Prostate gland (tissue), 2 donors: ENCODE measurements around the gene FOXP1. TPM values are rescaled to one million over a fixed set of nuclear protein-coding genes. Genes with fewer than 3 reads are reported as not detected.

Experiments used
- DNase-seq: peaks from one replicate; pipeline ENCODE4 v3.0.0-alpha.2; 2019; ENCODE audit warnings: low spot score
- H3K27ac ChIP-seq, 2 donors: fragments of 200-600 bp; sonication (generic); 2 replicates each; pipeline ENCODE4 v1.5.1; 2017 to 2019
- H3K27me3 ChIP-seq: fragments of 200-600 bp; sonication (generic); replicated peaks from 2 replicates; pipeline ENCODE4 v1.5.1; 2019; ENCODE audit not compliant: insufficient read depth
- H3K36me3 ChIP-seq, 2 donors: fragments of 200-600 bp; sonication (generic); 1 replicate in 1 of 2; 2 replicates in 1 of 2; pipeline versions ENCODE4 v1.5.1 to v1.8.1; 2017 to 2019
- H3K4me1 ChIP-seq: fragments of 200-600 bp; sonication (generic); replicated peaks from 2 replicates; pipeline ENCODE4 v1.5.1; 2019
- H3K4me3 ChIP-seq, 2 donors: fragments of 200-600 bp; sonication (generic); 2 replicates each; pipeline ENCODE4 v1.5.1; 2017 to 2019
- H3K9me3 ChIP-seq: fragments of 200-600 bp; sonication (generic); 2 replicates; pipeline ENCODE4 v1.5.1; 2017
- CTCF ChIP-seq, 4 experiments: fragments of 200-600 bp in 2 of 4; fragments of 450-650 bp in 2 of 4; sonication (generic) in 2 of 4; IDR thresholded peaks; 1 replicate in 3 of 4; 2 replicates in 1 of 4; pipeline ENCODE4 v1.5.1; 2016 to 2019; ENCODE audit warnings: antibody characterized with exemption in 4 of 4, mild to moderate bottlenecking in 2 of 4, moderate library complexity in 2 of 4
- POLR2A ChIP-seq: fragments of 450-650 bp; IDR thresholded peaks from one replicate; pipeline ENCODE4 v1.6.1; 2016; ENCODE audit warnings: antibody characterized with exemption, mild to moderate bottlenecking
- POLR2AphosphoS5 ChIP-seq: sonication (generic); formaldehyde crosslinking; IDR thresholded peaks from one replicate; pipeline ENCODE4 v1.6.1; 2017; ENCODE audit warnings: antibody characterized with exemption
- WGBS: methylation state at CpG from one replicate; pipeline ENCODE4 v1.1.5; 2018; 5-methylcytosine and 5-hydroxymethylcytosine counted together
- intact Hi-C: fragments of 100-400 bp; cut with DNase I; formaldehyde crosslinking; loops from one replicate; pipeline ENCODE4 v1.14.2; 2022
- total RNA-seq, 2 donors: library from RNA; depleted of rRNA; stranded (reverse); fragments of >200 nt; gene quantifications; one replicate each; pipeline ENCODE4 v1.1.0, GENCODE V29; 2016

The FOXP1 gene
- total RNA-seq, 2 donors from 2014 or later = 133 to 156 TPM

GRCh38 chr3:71211083-71211482 is 372.4 kb downstream of the FOXP1 start:
- no peak for DNase-seq
- H3K9me3 ChIP-seq = no peaks in the 10 kb centered on the region
- no peaks in the 10 kb centered on the region for H3K27me3 ChIP-seq
- H3K4me1 ChIP-seq = peaks cover 3% of the 10 kb centered on the region
- H3K4me3 ChIP-seq = no peak overlapping the region
- peak overlapping the region; percentile 56 to 67 for H3K27ac ChIP-seq
- WGBS = 89% methylated on average over 4 of the region's 4 CpGs
- no peaks in the 10 kb centered on the region for H3K36me3 ChIP-seq
- intact Hi-C loops = no loop called here
- TF ChIP-seq POLR2AphosphoS5 (no peak), POLR2A (no peak), CTCF (IDR thresholded peaks at IDR 0.05) (no peak)

DNA sequence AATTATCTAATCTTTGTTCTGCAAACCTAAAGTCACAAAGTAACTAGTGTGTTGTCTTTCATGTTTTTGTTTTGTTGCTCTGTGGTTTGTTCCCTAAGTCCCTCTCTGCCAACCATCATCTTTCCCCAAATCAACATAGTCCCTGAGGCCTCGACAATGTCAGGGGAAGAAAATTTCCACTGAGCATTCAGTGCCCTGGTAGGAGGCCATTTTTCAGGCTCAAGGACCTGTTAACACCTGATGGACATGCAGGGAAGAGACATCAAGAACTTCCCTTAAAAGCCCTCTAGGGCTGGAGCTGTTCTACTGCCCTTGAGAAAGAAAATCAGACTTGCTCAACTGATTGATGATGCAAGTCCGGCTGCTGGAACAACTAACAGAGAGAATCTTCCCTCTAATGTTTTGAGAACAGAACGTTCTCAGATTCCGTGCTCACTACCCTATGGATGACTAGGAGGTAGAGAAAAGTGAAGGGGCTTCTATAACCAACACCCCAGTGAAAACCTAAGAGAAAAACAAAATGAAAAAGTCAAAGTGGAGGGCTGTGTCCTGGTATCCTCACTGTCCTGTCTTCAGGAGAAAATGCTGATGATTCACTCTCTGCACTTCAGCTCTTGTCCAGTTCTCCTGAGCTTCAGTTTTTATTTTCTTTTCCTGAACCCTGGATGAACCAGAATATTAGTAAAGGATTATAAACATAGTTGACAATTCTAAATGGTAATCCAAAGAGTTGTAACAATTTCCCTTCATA is 373.1 kb downstream of the FOXP1 start:
- WGBS = 43% methylated on average over 4 of the region's 4 CpGs
- Histone ChIP-seq H3K4me3 (no peak overlapping the region), H3K4me1 (peaks cover 3% of the 10 kb centered on the region), H3K27ac (peak overlapping the region; percentile 56 to 67), H3K9me3 (no peaks in the 10 kb centered on the region), H3K36me3 (no peaks in the 10 kb centered on the region), H3K27me3 (no peaks in the 10 kb centered on the region)
- no peak for DNase-seq
- intact Hi-C loops = no loop called here
- no peak for TF ChIP-seq POLR2A
- peak; percentile 57 for TF ChIP-seq POLR2AphosphoS5
- no peak for TF ChIP-seq CTCF (IDR thresholded peaks at IDR 0.05)

GRCh38 chr3:71208211-71209095 is 375.1 kb downstream of the FOXP1 start:
- peak; percentile 47 for TF ChIP-seq POLR2AphosphoS5
- no peak for TF ChIP-seq CTCF (IDR thresholded peaks at IDR 0.05)
- intact Hi-C loops = no loop called here
- no peaks in the 10 kb centered on the region for H3K9me3 ChIP-seq
- no peaks in the 10 kb centered on the region for H3K27me3 ChIP-seq
- WGBS = 46% methylated on average over 6 of the region's 6 CpGs
- DNase-seq = no peak
- no peaks in the 10 kb centered on the region for H3K36me3 ChIP-seq
- peak overlapping the region; percentile 28 to 67 for H3K27ac ChIP-seq
- H3K4me1 ChIP-seq = peaks cover 3% of the 10 kb centered on the region
- H3K4me3 ChIP-seq = no peak overlapping the region

DNA sequence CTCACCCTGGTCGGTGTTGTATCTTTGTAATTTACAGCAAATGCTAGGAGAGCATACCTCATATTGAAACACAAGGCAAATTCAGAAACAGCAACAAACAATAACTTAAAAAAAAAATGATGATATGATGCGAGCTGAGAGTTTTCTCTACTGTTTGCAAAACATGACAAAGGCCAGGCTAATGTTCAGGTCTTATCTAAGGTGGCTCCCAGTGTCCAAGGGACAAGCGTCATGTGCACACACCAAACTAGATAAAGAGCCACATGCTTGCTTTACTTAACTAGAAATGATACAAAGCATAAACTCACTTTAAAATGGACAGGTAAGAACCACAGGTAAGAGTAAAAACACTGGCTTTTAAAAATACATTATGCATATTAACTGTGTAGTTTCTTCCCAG is 375.9 kb downstream of the FOXP1 start:
- H3K4me3 ChIP-seq = no peak overlapping the region
- H3K36me3 ChIP-seq = no peaks in the 10 kb centered on the region
- H3K4me1 ChIP-seq = peaks cover 11% of the 10 kb centered on the region
- H3K9me3 ChIP-seq = no peaks in the 10 kb centered on the region
- no peak for TF ChIP-seq POLR2A
- no peak for TF ChIP-seq POLR2AphosphoS5
- no peak for TF ChIP-seq CTCF (IDR thresholded peaks at IDR 0.05)
- no peak for DNase-seq
- intact Hi-C loops = no loop called here
- H3K27me3 ChIP-seq = no peaks in the 10 kb centered on the region
- peak overlapping the region; percentile 28 to 67 for H3K27ac ChIP-seq
- WGBS = 82% methylated on average over 3 of the region's 3 CpGs
